Small intestine (tissue), 7 donors: ENCODE measurements around the gene CGNL1. TPM values are rescaled to one million over a fixed set of nuclear protein-coding genes. Genes with fewer than 3 reads are reported as not detected.

Experiments
- DNase-seq, 2 donors: peaks; one replicate each; pipeline versions ENCODE4 v3.0.0 to v3.0.0-alpha.2; 2013
- FAIRE-seq: peaks from 2 replicates; lab custom pipeline; 2012; peaks lifted over from hg19 to GRCh38; lab: Jason Lieb, UNC
- H3K27ac ChIP-seq, 3 donors: one replicate each; pipeline ENCODE4 v1.5.1; 2013; ENCODE audit warnings: low read length in 2 of 3, mild to moderate bottlenecking in 2 of 3, control low read depth in 1 of 3, inconsistent platforms in 1 of 3, low read depth in 1 of 3, moderate library complexity in 1 of 3
- H3K27me3 ChIP-seq, 3 donors: one replicate each; pipeline ENCODE4 v1.6.1; 2013; ENCODE audit warnings: low read length in 3 of 3, inconsistent platforms in 1 of 3; ENCODE audit not compliant: control insufficient read depth in 3 of 3, insufficient read depth in 3 of 3
- H3K36me3 ChIP-seq, 3 donors: one replicate each; pipeline ENCODE4 v1.6.1; 2013; ENCODE audit warnings: low read length in 3 of 3, inconsistent platforms in 1 of 3, low read depth in 1 of 3, mild to moderate bottlenecking in 1 of 3, moderate library complexity in 1 of 3; ENCODE audit not compliant: control insufficient read depth in 3 of 3, insufficient read depth in 2 of 3
- H3K4me1 ChIP-seq, 3 donors: one replicate each; pipeline ENCODE4 v1.6.1; 2013; ENCODE audit warnings: low read length in 2 of 3, inconsistent platforms in 1 of 3, low read depth in 1 of 3, mild to moderate bottlenecking in 1 of 3, moderate library complexity in 1 of 3; ENCODE audit not compliant: control insufficient read depth in 3 of 3, insufficient read depth in 2 of 3
- H3K4me3 ChIP-seq, 3 donors: one replicate each; pipeline ENCODE4 v1.5.1; 2013; ENCODE audit warnings: low read length in 3 of 3, control low read depth in 1 of 3, inconsistent platforms in 1 of 3, low read depth in 1 of 3, mild to moderate bottlenecking in 1 of 3, moderate library complexity in 1 of 3
- H3K9me3 ChIP-seq, 2 donors: one replicate each; pipeline ENCODE4 v1.6.1; 2013; ENCODE audit warnings: low read depth in 1 of 2, low read length in 1 of 2; ENCODE audit not compliant: control insufficient read depth in 2 of 2, insufficient read depth in 1 of 2
- WGBS, 3 donors: extraction: QIAGEN DNeasy Blood & Tissue Kit; methylation state at CpG; one replicate each; pipeline ENCODE4 v1.1.7; 2013; 5-methylcytosine and 5-hydroxymethylcytosine counted together
- polyA plus RNA-seq, 4 donors: library from polyadenylated mRNA; stranded (reverse) in 3 of 4; unstranded in 1 of 4; fragments of 200-250 nt in 3 of 4; fragments of 120-200 nt in 1 of 4; gene quantifications; one replicate each; pipeline versions ENCODE4 v1.2.1 to v1.2.3, GENCODE V29; 2013
- donor health status: healthy with polysubstance abuse.
- donor health status: control.
- donor health status: control.
- donor health status: Bipolar disorder and iron deficiency.
- donor health status: healthy.

CGNL1 gene
- polyA plus RNA-seq, 4 donors: 0.81 to 5.1 (median 1.9) TPM

GRCh38 chr15:57550640-57551039 is 174.3 kb downstream of the CGNL1 start:
- Histone ChIP-seq H3K27me3 (no peaks in the 10 kb centered on the region), H3K4me3 (no peak overlapping the region), H3K27ac (peak overlapping the region in 1 of 3 donors; percentile 5), H3K36me3 (peaks cover 0 to 8% (median 0%) of the 10 kb centered on the region in 3 donors), H3K9me3 (no peaks in the 10 kb centered on the region), H3K4me1 (peaks cover 0 to 61% (median 2%) of the 10 kb centered on the region in 3 donors)
- FAIRE-seq (no peak), DNase-seq (peak in 1 of 2 donors; percentile 36)
- 37 to 59% (median 53%) methylated on average over 4 of the region's 4 CpGs for WGBS, 3 donors

- Histone ChIP-seq H3K4me1 (peaks cover 0 to 61% (median 2%) of the 10 kb centered on the region in 3 donors), H3K27me3 (no peaks in the 10 kb centered on the region), H3K4me3 (no peak overlapping the region), H3K36me3 (peaks cover 0 to 8% (median 0%) of the 10 kb centered on the region in 3 donors), H3K9me3 (peaks cover 0 to under 1% of the 10 kb centered on the region in 2 donors), H3K27ac (peak overlapping the region in 2 of 3 donors; percentile 17 to 59)
- no peak for FAIRE-seq
- WGBS, 3 donors: 66 to 74% (median 69%) methylated on average over 16 of the region's 16 CpGs
- peak in 1 of 2 donors; percentile 61 for DNase-seq
These were observed 175.7 kb downstream of the CGNL1 start for GRCh38 chr15:57551715-57552677.

GRCh38 chr15:57552678-57553334 is 176.5 kb downstream of the CGNL1 start:
- Histone ChIP-seq H3K4me1 (peaks cover 0 to 60% (median 2%) of the 10 kb centered on the region in 3 donors), H3K27me3 (no peaks in the 10 kb centered on the region), H3K4me3 (no peak overlapping the region), H3K9me3 (peaks cover 0 to 4% of the 10 kb centered on the region in 2 donors), H3K27ac (no peak overlapping the region), H3K36me3 (peaks cover 0 to 3% (median 0%) of the 10 kb centered on the region in 3 donors)
- 69 to 89% (median 89%) methylated on average over 8 of the region's 8 CpGs for WGBS, 3 donors
- DNase-seq (no peak), FAIRE-seq (no peak)

GRCh38 chr15:57553526-57553925 is 177.2 kb downstream of the CGNL1 start:
- H3K27ac ChIP-seq: no peak overlapping the region
- H3K36me3 ChIP-seq: peaks cover 0 to 3% (median 0%) of the 10 kb centered on the region in 3 donors
- WGBS, 3 donors: 92 to 95% (median 94%) methylated on average over 5 of the region's 5 CpGs
- H3K9me3 ChIP-seq: peaks cover 0 to 4% of the 10 kb centered on the region in 2 donors
- no peak overlapping the region for H3K4me3 ChIP-seq
- FAIRE-seq (no peak), DNase-seq (no peak)
- no peaks in the 10 kb centered on the region for H3K27me3 ChIP-seq
- peaks cover 0 to 53% (median 2%) of the 10 kb centered on the region in 3 donors for H3K4me1 ChIP-seq

GRCh38 chr15:57554063-57554811 is 177.9 kb downstream of the CGNL1 start:
- Histone ChIP-seq H3K4me1 (peaks cover 0 to 46% (median 2%) of the 10 kb centered on the region in 3 donors), H3K27me3 (no peaks in the 10 kb centered on the region), H3K4me3 (no peak overlapping the region), H3K36me3 (peaks cover 0 to 2% (median 0%) of the 10 kb centered on the region in 3 donors), H3K27ac (peak overlapping the region in 1 of 3 donors; percentile 4), H3K9me3 (peaks cover 0 to 4% of the 10 kb centered on the region in 2 donors)
- 33 to 58% (median 39%) methylated on average over 10 of the region's 10 CpGs for WGBS, 3 donors
- DNase-seq: peak in 1 of 2 donors; percentile 40
- FAIRE-seq: no peak

- no peaks in the 10 kb centered on the region for H3K27me3 ChIP-seq
- WGBS, 3 donors: 75 to 86% (median 82%) methylated on average over 4 of the region's 4 CpGs
- H3K4me1 ChIP-seq: peaks cover 0 to 41% (median 2%) of the 10 kb centered on the region in 3 donors
- H3K27ac ChIP-seq: peak overlapping the region in 1 of 3 donors; percentile 4
- no peak overlapping the region for H3K4me3 ChIP-seq
- no peaks in the 10 kb centered on the region for H3K36me3 ChIP-seq
- H3K9me3 ChIP-seq: peaks cover 0 to 4% of the 10 kb centered on the region in 2 donors
- FAIRE-seq (no peak), DNase-seq (no peak)
These were observed 178.5 kb downstream of the CGNL1 start for GRCh38 chr15:57554812-57555179.

GRCh38 chr15:57555270-57555669 is 179.0 kb downstream of the CGNL1 start:
- Histone ChIP-seq H3K4me3 (no peak overlapping the region), H3K27ac (no peak overlapping the region), H3K4me1 (peaks cover under 1 to 40% (median 5%) of the 10 kb centered on the region in 3 donors), H3K36me3 (no peaks in the 10 kb centered on the region), H3K27me3 (no peaks in the 10 kb centered on the region), H3K9me3 (peaks cover 0 to 4% of the 10 kb centered on the region in 2 donors)
- FAIRE-seq (no peak), DNase-seq (no peak)
- 89 to 99% (median 92%) methylated on average over 3 of the region's 3 CpGs for WGBS, 3 donors
